ENCODE results near the gene GRIFIN.

GRIFIN gene

DNA sequence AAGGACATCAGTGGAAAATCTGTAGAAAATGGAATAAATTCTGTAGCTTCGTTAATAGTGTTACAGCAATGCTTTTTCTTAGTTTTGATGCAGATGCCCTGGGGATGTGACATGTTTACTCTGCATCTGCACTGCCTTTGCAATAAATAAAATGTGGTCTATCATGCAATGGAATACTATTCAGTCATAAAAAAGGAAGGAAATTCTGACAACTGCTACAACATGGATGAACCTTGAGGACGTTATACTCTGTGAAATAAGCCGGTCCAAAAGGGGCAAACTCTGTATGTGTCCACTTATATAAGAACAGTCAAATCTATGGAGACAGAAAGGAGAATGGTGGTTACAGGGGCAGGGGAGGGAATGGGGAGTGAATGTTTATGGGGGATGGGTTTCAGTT is 13.5 kb downstream of the GRIFIN start:
- TF ChIP-seq REPIN1 (tag by site-specific recombination; IDR thresholded peaks at IDR 0.05; ENCODE audit: low read depth) (no peak), ZNF146 (tag by site-specific recombination; IDR thresholded peaks at IDR 0.05) (peak; percentile 70), AEBP2 (tag by site-specific recombination; IDR thresholded peaks at IDR 0.05; ENCODE audit: borderline replicate concordance) (no peak), ZNF10 (tag by site-specific recombination; IDR thresholded peaks at IDR 0.05) (no peak), ZIC2 (tag by site-specific recombination; IDR thresholded peaks at IDR 0.05) (no peak), ZBTB1 (tag by site-specific recombination; IDR thresholded peaks at IDR 0.05) (no peak)
- TF ChIP-seq, protein P1, sequence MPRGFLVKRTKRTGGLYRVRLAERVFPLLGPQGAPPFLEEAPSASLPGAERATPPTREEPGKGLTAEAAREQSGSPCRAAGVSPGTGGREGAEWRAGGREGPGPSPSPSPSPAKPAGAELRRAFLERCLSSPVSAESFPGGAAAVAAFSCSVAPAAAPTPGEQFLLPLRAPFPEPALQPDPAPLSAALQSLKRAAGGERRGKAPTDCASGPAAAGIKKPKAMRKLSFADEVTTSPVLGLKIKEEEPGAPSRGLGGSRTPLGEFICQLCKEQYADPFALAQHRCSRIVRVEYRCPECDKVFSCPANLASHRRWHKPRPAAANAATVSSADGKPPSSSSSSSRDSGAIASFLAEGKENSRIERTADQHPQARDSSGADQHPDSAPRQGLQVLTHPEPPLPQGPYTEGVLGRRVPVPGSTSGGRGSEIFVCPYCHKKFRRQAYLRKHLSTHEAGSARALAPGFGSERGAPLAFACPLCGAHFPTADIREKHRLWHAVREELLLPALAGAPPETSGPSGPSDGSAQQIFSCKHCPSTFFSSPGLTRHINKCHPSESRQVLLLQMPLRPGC (tag by site-specific recombination; IDR thresholded peaks at IDR 0.05): no peak
- Histone ChIP-seq H3K36me3 (ENCODE audit: control insufficient read depth in 2 of 2, insufficient read depth in 1 of 2, low read length in 2 of 2) (no peaks in the 10 kb centered on the region), H3K27ac (ENCODE audit: extremely low read depth, low read depth, low read length) (no peak overlapping the region), H3K4me3 (ENCODE audit: low read depth, low read length) (no peak overlapping the region), H3K9me3 (ENCODE audit: control insufficient read depth, insufficient read depth, low read depth, low read length) (no peaks in the 10 kb centered on the region), H3K4me1 (ENCODE audit: control insufficient read depth, insufficient read depth, low read length) (no peaks in the 10 kb centered on the region)
- ChIA-PET POLR2A (interaction anchor here (0.7 kb wide), 1 partner anchor 203 kb away, joined by 4 read pairs; no protein-coding TSS in a partner anchor), CTCF (no interaction called here)

GRCh38 chr7:2461268-2462026 is 14.8 kb downstream of the GRIFIN start:
- CTCF ChIA-PET: interaction anchor here (1.0 to 1.2 kb wide), 2 partner anchors 8 to 9 kb away, joined by 3 to 4 read pairs; no protein-coding TSS in a partner anchor
- H3K9me3 ChIP-seq (ENCODE audit: control insufficient read depth, insufficient read depth, low read depth, low read length): no peaks in the 10 kb centered on the region
- POLR2A ChIA-PET: no interaction called here
- H3K36me3 ChIP-seq (ENCODE audit: control insufficient read depth in 2 of 2, insufficient read depth in 1 of 2, low read length in 2 of 2): no peaks in the 10 kb centered on the region
- H3K4me1 ChIP-seq (ENCODE audit: control insufficient read depth, insufficient read depth, low read length): no peaks in the 10 kb centered on the region
- no peak overlapping the region for H3K27ac ChIP-seq (ENCODE audit: extremely low read depth, low read depth, low read length)
- TF ChIP-seq ZNF155 (tag by site-specific recombination; IDR thresholded peaks at IDR 0.05): no peak
- TF ChIP-seq, protein P2, sequence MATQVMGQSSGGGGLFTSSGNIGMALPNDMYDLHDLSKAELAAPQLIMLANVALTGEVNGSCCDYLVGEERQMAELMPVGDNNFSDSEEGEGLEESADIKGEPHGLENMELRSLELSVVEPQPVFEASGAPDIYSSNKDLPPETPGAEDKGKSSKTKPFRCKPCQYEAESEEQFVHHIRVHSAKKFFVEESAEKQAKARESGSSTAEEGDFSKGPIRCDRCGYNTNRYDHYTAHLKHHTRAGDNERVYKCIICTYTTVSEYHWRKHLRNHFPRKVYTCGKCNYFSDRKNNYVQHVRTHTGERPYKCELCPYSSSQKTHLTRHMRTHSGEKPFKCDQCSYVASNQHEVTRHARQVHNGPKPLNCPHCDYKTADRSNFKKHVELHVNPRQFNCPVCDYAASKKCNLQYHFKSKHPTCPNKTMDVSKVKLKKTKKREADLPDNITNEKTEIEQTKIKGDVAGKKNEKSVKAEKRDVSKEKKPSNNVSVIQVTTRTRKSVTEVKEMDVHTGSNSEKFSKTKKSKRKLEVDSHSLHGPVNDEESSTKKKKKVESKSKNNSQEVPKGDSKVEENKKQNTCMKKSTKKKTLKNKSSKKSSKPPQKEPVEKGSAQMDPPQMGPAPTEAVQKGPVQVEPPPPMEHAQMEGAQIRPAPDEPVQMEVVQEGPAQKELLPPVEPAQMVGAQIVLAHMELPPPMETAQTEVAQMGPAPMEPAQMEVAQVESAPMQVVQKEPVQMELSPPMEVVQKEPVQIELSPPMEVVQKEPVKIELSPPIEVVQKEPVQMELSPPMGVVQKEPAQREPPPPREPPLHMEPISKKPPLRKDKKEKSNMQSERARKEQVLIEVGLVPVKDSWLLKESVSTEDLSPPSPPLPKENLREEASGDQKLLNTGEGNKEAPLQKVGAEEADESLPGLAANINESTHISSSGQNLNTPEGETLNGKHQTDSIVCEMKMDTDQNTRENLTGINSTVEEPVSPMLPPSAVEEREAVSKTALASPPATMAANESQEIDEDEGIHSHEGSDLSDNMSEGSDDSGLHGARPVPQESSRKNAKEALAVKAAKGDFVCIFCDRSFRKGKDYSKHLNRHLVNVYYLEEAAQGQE (tag by site-specific recombination; IDR thresholded peaks at IDR 0.05): peak; percentile 49; the same call in 1 of the 2 replicates
- no peak overlapping the region for H3K4me3 ChIP-seq (ENCODE audit: low read depth, low read length)

DNA sequence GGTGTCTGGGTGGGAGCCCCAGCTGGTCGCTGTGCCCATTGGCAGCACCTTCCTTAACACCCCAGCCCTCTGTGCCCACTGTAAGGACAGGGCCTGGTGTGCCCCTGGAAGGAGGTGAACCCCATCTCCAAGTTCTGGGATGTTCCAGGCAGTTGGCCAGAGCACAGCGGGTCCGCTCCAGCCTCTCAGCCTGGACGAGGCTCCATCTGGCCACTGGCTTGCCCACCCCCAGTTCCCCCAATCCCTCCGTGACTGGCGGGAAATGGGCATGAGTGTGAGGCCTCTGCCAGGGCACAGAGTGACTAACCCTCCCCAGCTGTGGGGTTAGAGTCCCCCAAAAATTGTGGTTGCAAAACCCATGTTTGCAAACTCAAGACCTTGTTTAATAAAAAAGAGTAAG is 15.6 kb downstream of the GRIFIN start:
- CTCF ChIA-PET: interaction anchor here (1.2 kb wide), 1 partner anchor 8 kb away, joined by 3 read pairs; no protein-coding TSS in a partner anchor
- TF ChIP-seq, protein P3, sequence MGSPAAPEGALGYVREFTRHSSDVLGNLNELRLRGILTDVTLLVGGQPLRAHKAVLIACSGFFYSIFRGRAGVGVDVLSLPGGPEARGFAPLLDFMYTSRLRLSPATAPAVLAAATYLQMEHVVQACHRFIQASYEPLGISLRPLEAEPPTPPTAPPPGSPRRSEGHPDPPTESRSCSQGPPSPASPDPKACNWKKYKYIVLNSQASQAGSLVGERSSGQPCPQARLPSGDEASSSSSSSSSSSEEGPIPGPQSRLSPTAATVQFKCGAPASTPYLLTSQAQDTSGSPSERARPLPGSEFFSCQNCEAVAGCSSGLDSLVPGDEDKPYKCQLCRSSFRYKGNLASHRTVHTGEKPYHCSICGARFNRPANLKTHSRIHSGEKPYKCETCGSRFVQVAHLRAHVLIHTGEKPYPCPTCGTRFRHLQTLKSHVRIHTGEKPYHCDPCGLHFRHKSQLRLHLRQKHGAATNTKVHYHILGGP (tag by site-specific recombination; IDR thresholded peaks at IDR 0.05): no peak
- TF ChIP-seq GLI2 (tag by site-specific recombination; IDR thresholded peaks at IDR 0.05; ENCODE audit: borderline replicate concordance, low read depth): no peak
- TF ChIP-seq, protein P4, sequence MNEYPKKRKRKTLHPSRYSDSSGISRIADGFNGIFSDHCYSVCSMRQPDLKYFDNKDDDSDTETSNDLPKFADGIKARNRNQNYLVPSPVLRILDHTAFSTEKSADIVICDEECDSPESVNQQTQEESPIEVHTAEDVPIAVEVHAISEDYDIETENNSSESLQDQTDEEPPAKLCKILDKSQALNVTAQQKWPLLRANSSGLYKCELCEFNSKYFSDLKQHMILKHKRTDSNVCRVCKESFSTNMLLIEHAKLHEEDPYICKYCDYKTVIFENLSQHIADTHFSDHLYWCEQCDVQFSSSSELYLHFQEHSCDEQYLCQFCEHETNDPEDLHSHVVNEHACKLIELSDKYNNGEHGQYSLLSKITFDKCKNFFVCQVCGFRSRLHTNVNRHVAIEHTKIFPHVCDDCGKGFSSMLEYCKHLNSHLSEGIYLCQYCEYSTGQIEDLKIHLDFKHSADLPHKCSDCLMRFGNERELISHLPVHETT (tag by site-specific recombination; IDR thresholded peaks at IDR 0.05): no peak
- TF ChIP-seq ZNF146 (tag by site-specific recombination; IDR thresholded peaks at IDR 0.05): no peak
- TF ChIP-seq ZNF16 (tag by site-specific recombination; IDR thresholded peaks at IDR 0.05; ENCODE audit: low read depth): no peak
- TF ChIP-seq ZNF394 (tag by site-specific recombination; IDR thresholded peaks at IDR 0.05; ENCODE audit: borderline replicate concordance): no peak
- TF ChIP-seq KLF7 (tag by site-specific recombination; IDR thresholded peaks at IDR 0.05; ENCODE audit: borderline replicate concordance): no peak
- no peak for TF ChIP-seq ZBTB7A (tag by site-specific recombination; IDR thresholded peaks at IDR 0.05; ENCODE audit: low read depth)
- TF ChIP-seq, protein P5, sequence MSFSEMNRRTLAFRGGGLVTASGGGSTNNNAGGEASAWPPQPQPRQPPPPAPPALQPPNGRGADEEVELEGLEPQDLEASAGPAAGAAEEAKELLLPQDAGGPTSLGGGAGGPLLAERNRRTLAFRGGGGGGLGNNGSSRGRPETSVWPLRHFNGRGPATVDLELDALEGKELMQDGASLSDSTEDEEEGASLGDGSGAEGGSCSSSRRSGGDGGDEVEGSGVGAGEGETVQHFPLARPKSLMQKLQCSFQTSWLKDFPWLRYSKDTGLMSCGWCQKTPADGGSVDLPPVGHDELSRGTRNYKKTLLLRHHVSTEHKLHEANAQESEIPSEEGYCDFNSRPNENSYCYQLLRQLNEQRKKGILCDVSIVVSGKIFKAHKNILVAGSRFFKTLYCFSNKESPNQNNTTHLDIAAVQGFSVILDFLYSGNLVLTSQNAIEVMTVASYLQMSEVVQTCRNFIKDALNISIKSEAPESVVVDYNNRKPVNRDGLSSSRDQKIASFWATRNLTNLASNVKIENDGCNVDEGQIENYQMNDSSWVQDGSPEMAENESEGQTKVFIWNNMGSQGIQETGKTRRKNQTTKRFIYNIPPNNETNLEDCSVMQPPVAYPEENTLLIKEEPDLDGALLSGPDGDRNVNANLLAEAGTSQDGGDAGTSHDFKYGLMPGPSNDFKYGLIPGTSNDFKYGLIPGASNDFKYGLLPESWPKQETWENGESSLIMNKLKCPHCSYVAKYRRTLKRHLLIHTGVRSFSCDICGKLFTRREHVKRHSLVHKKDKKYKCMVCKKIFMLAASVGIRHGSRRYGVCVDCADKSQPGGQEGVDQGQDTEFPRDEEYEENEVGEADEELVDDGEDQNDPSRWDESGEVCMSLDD (tag by site-specific recombination; IDR thresholded peaks at IDR 0.05): no peak

More for the DNA sequence above, 15.6 kb downstream of the GRIFIN start:
- H3K9me3 ChIP-seq (ENCODE audit: control insufficient read depth, insufficient read depth, low read depth, low read length): no peaks in the 10 kb centered on the region
- H3K27ac ChIP-seq (ENCODE audit: extremely low read depth, low read depth, low read length): no peak overlapping the region
- H3K36me3 ChIP-seq (ENCODE audit: control insufficient read depth in 2 of 2, insufficient read depth in 1 of 2, low read length in 2 of 2): no peaks in the 10 kb centered on the region
- POLR2A ChIA-PET: no interaction called here
- H3K4me1 ChIP-seq (ENCODE audit: control insufficient read depth, insufficient read depth, low read length): no peaks in the 10 kb centered on the region
- H3K4me3 ChIP-seq (ENCODE audit: low read depth, low read length): no peak overlapping the region

All from HEK293 (cell line).